Kidney epithelial cell (primary cell): ENCODE measurements around the gene MID1IP1. TPM values are rescaled to one million over a fixed set of nuclear protein-coding genes. Genes with fewer than 3 reads are reported as not detected.

Experiments used
- DNase-seq: peaks from one replicate; pipeline ENCODE4 v3.0.0-alpha.2; 2010; ENCODE audit warnings: low read depth
- H3K27me3 ChIP-seq: 2 replicates; pipeline ENCODE4 v1.6.0; 2011; ENCODE audit warnings: low read length; ENCODE audit not compliant: control insufficient read depth, insufficient read depth
- H3K36me3 ChIP-seq: 2 replicates; pipeline ENCODE4 v1.5.1; 2011; ENCODE audit warnings: low read length; ENCODE audit not compliant: control insufficient read depth, insufficient read depth
- H3K4me3 ChIP-seq: 2 replicates; pipeline ENCODE4 v1.5.1; 2011; ENCODE audit warnings: low read depth, mild to moderate bottlenecking, control low read depth, low read length
- total RNA-seq: library from RNA; depleted of rRNA; stranded (reverse); fragments of >200 nt; gene quantifications from 2 replicates; pipeline ENCODE4 v1.2.3, GENCODE V29; 2015
- TF ChIP-seq, protein P1 (sequence below): IDR thresholded peaks from 2 replicates; pipeline ENCODE4 v1.5.1; 2011; ENCODE audit warnings: mild to moderate bottlenecking, moderate library complexity, low read length, control low read depth, inconsistent platforms; ENCODE audit not compliant: insufficient read depth, poor library complexity, severe bottlenecking

MID1IP1 gene
- total RNA-seq, 1 donor from 2014 or later, result 63.5 TPM

DNA sequence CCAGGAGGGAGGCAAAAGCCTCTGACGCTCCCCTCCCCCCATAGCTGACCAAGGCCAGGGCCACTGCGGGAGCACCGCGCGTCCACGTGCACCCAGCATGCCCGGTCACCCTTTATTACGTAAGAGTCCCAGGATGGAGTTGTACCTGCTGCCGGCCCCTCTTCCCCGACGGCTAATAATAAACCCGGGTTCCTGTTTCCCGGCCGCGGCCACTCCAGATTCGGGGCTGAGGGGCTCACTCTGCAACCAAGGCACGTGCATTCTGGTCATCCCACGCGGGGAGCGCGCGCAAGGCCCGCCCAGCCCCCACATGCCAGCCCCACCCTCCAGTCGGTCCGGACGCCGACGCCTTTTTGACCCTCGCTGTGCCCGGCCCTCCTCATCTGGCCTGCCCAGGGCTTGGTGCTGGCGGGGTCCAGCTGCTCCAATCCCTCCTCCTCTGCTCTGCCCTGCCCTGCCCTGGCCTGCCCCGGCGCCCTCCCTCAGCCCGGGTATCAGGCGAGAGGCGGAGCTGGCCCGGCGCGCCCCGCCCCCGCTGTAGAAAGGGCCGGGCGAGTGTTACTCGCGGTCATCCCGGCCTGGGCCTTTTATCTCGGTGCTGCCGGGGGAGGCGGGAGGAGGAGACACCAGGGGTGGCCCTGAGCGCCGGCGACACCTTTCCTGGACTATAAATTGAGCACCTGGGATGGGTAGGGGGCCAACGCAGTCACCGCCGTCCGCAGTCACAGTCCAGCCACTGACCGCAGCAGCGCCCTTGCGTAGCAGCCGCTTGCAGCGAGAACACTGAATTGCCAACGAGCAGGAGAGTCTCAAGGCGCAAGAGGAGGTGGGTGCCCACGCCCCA, 2.6 kb downstream of the MID1IP1 start:
- TF ChIP-seq, protein P1, sequence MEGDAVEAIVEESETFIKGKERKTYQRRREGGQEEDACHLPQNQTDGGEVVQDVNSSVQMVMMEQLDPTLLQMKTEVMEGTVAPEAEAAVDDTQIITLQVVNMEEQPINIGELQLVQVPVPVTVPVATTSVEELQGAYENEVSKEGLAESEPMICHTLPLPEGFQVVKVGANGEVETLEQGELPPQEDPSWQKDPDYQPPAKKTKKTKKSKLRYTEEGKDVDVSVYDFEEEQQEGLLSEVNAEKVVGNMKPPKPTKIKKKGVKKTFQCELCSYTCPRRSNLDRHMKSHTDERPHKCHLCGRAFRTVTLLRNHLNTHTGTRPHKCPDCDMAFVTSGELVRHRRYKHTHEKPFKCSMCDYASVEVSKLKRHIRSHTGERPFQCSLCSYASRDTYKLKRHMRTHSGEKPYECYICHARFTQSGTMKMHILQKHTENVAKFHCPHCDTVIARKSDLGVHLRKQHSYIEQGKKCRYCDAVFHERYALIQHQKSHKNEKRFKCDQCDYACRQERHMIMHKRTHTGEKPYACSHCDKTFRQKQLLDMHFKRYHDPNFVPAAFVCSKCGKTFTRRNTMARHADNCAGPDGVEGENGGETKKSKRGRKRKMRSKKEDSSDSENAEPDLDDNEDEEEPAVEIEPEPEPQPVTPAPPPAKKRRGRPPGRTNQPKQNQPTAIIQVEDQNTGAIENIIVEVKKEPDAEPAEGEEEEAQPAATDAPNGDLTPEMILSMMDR, result no peak
- no peaks in the 10 kb centered on the region for H3K27me3 ChIP-seq
- DNase-seq, result no peak
- H3K36me3 ChIP-seq, result no peaks in the 10 kb centered on the region
- H3K4me3 ChIP-seq, result peak overlapping the region; percentile 60

DNA sequence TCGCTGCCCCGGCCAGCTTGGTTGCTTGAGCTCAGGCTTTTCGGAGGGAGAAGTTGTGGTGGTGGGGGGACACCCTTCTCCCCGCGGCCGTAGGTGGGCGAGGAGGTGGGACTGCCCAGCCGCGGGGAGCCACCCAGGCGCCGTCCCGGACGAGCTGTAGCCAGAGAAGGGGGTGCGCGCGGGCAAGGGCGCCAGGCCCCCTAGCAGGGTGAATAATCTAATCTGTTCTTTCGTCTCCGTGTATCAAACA, 3.1 kb downstream of the MID1IP1 start:
- H3K4me3 ChIP-seq, result peak overlapping the region; percentile 60
- H3K27me3 ChIP-seq, result no peaks in the 10 kb centered on the region
- no peak for DNase-seq
- H3K36me3 ChIP-seq, result no peaks in the 10 kb centered on the region
- TF ChIP-seq, protein P1, result no peak

- no peak for DNase-seq
Measured at GRCh38 chrX:38804682-38805431, 3.6 kb downstream of the MID1IP1 start.

GRCh38 chrX:38805432-38806389, 4.5 kb downstream of the MID1IP1 start:
- no peak for DNase-seq

More at GRCh38 chrX:38804682-38805431, 3.6 kb downstream of the MID1IP1 start:
- H3K4me3 ChIP-seq, result peak overlapping the region; percentile 60
- H3K27me3 ChIP-seq, result no peaks in the 10 kb centered on the region
- no peaks in the 10 kb centered on the region for H3K36me3 ChIP-seq
- TF ChIP-seq, protein P1, result no peak

GRCh38 chrX:38806875-38807621, 5.8 kb downstream of the MID1IP1 start:
- H3K4me3 ChIP-seq, result no peak overlapping the region
- DNase-seq, result no peak
- H3K27me3 ChIP-seq, result no peaks in the 10 kb centered on the region
- H3K36me3 ChIP-seq, result no peaks in the 10 kb centered on the region
- TF ChIP-seq, protein P1, result no peak

More at GRCh38 chrX:38805432-38806389, 4.5 kb downstream of the MID1IP1 start:
- TF ChIP-seq, protein P1, result no peak
- no peaks in the 10 kb centered on the region for H3K36me3 ChIP-seq
- H3K4me3 ChIP-seq, result peak overlapping the region; percentile 60
- no peaks in the 10 kb centered on the region for H3K27me3 ChIP-seq
